H9 (cell line): ENCODE results near the gene FEM1C. TPM values are rescaled to one million over a fixed set of nuclear protein-coding genes. Genes with fewer than 3 reads are reported as not detected.

Experiments
- DNase-seq: peaks from one replicate; pipeline ENCODE4 v3.0.0-alpha.2; 2017
- H2AFZ ChIP-seq: one replicate; pipeline ENCODE4 v1.6.1; 2013; ENCODE audit warnings: mild to moderate bottlenecking, low read length, control low read depth, moderate library complexity
- H2AK5ac ChIP-seq: 2 replicates; pipeline ENCODE4 v1.6.1; 2013; ENCODE audit warnings: low read length, control low read depth, mixed read lengths; ENCODE audit not compliant: insufficient read length
- H2BK120ac ChIP-seq: one replicate; pipeline ENCODE4 v1.6.1; 2013; ENCODE audit warnings: low read depth, mild to moderate bottlenecking, low read length, control low read depth, inconsistent platforms; ENCODE audit not compliant: poor library complexity, severe bottlenecking
- H2BK12ac ChIP-seq: 2 replicates; pipeline ENCODE4 v1.6.1; 2013; ENCODE audit warnings: low read length, control low read depth, mixed read lengths, low read depth; ENCODE audit not compliant: insufficient read length
- H2BK15ac ChIP-seq: 2 replicates; pipeline ENCODE4 v1.6.1; 2013; ENCODE audit warnings: low read depth, low read length, control low read depth
- H2BK20ac ChIP-seq: one replicate; pipeline ENCODE4 v1.6.1; 2013; ENCODE audit warnings: low read depth, mild to moderate bottlenecking, low read length, control low read depth, inconsistent platforms; ENCODE audit not compliant: poor library complexity, severe bottlenecking
- H2BK5ac ChIP-seq: 2 replicates; pipeline ENCODE4 v1.6.1; 2013; ENCODE audit warnings: low read length, control low read depth, mixed read lengths; ENCODE audit not compliant: insufficient read length
- H3K14ac ChIP-seq: 2 replicates; pipeline ENCODE4 v1.6.1; 2013; ENCODE audit warnings: low read length, control low read depth; ENCODE audit not compliant: insufficient read depth
- H3K18ac ChIP-seq: 2 replicates; pipeline ENCODE4 v1.6.1; 2013; ENCODE audit warnings: low read depth, mild to moderate bottlenecking, mixed read lengths, low read length, control low read depth; ENCODE audit not compliant: insufficient read length
- H3K23ac ChIP-seq: 2 replicates; pipeline ENCODE4 v1.6.1; 2013; ENCODE audit warnings: low read length, control low read depth, mixed read lengths, low read depth; ENCODE audit not compliant: insufficient read length
- H3K23me2 ChIP-seq: 2 replicates; pipeline ENCODE4 v1.6.1; 2013; ENCODE audit warnings: low read depth, mild to moderate bottlenecking, mixed read lengths, low read length, control low read depth; ENCODE audit not compliant: insufficient read length, poor library complexity, severe bottlenecking
- H3K27ac ChIP-seq: 2 replicates; pipeline ENCODE4 v1.5.1; 2013; ENCODE audit warnings: low read length, control low read depth, mixed read lengths, low read depth; ENCODE audit not compliant: insufficient read length
- H3K27me3 ChIP-seq: 2 replicates; pipeline ENCODE4 v1.6.1; 2013; ENCODE audit warnings: low read length, control low read depth, inconsistent platforms; ENCODE audit not compliant: insufficient read depth
- H3K4ac ChIP-seq: 2 replicates; pipeline ENCODE4 v1.6.1; 2013; ENCODE audit warnings: low read depth, mild to moderate bottlenecking, control low read depth, inconsistent platforms, low read length, moderate library complexity
- H3K4me1 ChIP-seq: 2 replicates; pipeline ENCODE4 v1.6.1; 2013; ENCODE audit warnings: low read length, control low read depth, inconsistent platforms; ENCODE audit not compliant: insufficient read depth
- H3K4me2 ChIP-seq: 2 replicates; pipeline ENCODE4 v1.6.1; 2013; ENCODE audit warnings: low read length, control low read depth, mixed read lengths; ENCODE audit not compliant: insufficient read length, insufficient read depth
- H3K56ac ChIP-seq: 2 replicates; pipeline ENCODE4 v1.6.1; 2013; ENCODE audit warnings: low read depth, mild to moderate bottlenecking, mixed read lengths, low read length, control low read depth; ENCODE audit not compliant: insufficient read length
- H3K79me1 ChIP-seq: 2 replicates; pipeline ENCODE4 v1.6.1; 2013; ENCODE audit warnings: low read depth, mild to moderate bottlenecking, moderate library complexity, low read length, control low read depth, inconsistent platforms; ENCODE audit not compliant: insufficient read depth, poor library complexity, severe bottlenecking
- H3K79me2 ChIP-seq: 2 replicates; pipeline ENCODE4 v1.6.1; 2013; ENCODE audit warnings: low read length, control low read depth, inconsistent platforms; ENCODE audit not compliant: insufficient read depth
- H3K9ac ChIP-seq: 2 replicates; pipeline ENCODE4 v1.6.1; 2013; ENCODE audit warnings: low read length, control low read depth, mixed read lengths; ENCODE audit not compliant: insufficient read length; ENCODE audit errors: extremely low read depth
- H3K9me3 ChIP-seq: one replicate; pipeline ENCODE4 v1.6.1; 2013; ENCODE audit warnings: low read depth, low read length, inconsistent platforms; ENCODE audit not compliant: control insufficient read depth
- H3T11ph ChIP-seq: one replicate; pipeline ENCODE4 v1.6.1; 2013; ENCODE audit warnings: mild to moderate bottlenecking, low read length, control low read depth, inconsistent platforms
- H4K20me1 ChIP-seq: one replicate; pipeline ENCODE4 v1.6.1; 2013; ENCODE audit not compliant: control insufficient read depth, insufficient read length, insufficient read depth
- H4K5ac ChIP-seq: 2 replicates; pipeline ENCODE4 v1.6.1; 2013; ENCODE audit warnings: low read depth, mild to moderate bottlenecking, mixed read lengths, low read length, control low read depth; ENCODE audit not compliant: insufficient read length
- H4K8ac ChIP-seq: replicated peaks from 2 replicates; pipeline ENCODE4 v1.6.1; 2013; ENCODE audit warnings: low read length, control low read depth, mixed read lengths, low read depth; ENCODE audit not compliant: insufficient read length
- H4K91ac ChIP-seq: 2 replicates; pipeline ENCODE4 v1.6.1; 2013; ENCODE audit warnings: low read depth, mild to moderate bottlenecking, moderate library complexity, mixed read lengths, low read length, control low read depth; ENCODE audit not compliant: insufficient read length
- H3K27ac Mint-ChIP-seq, 3 experiments: 2 replicates in 2 of 3; 3 replicates in 1 of 3; pipeline ENCODE4 v1.8.0; 2020 to 2021; ENCODE audit warnings: mixed read lengths in 3 of 3, mild to moderate bottlenecking in 1 of 3, moderate library complexity in 1 of 3
- H3K27me3 Mint-ChIP-seq: 2 replicates; pipeline ENCODE4 v1.8.0; 2021; ENCODE audit warnings: low read depth, mild to moderate bottlenecking, moderate library complexity, mixed read lengths
- H3K36me3 Mint-ChIP-seq, 3 experiments: 2 replicates in 2 of 3; 3 replicates in 1 of 3; pipeline ENCODE4 v1.8.0; 2020 to 2021; ENCODE audit warnings: low read depth in 3 of 3, mixed read lengths in 3 of 3; ENCODE audit not compliant: insufficient read depth in 1 of 3
- H3K4me1 Mint-ChIP-seq, 2 experiments: 2 replicates each; pipeline ENCODE4 v1.8.0; 2020; ENCODE audit warnings: mixed read lengths in 2 of 2
- H3K4me3 Mint-ChIP-seq, 2 experiments: 2 replicates in 1 of 2; 3 replicates in 1 of 2; pipeline ENCODE4 v1.8.0; 2020 to 2021; ENCODE audit warnings: mild to moderate bottlenecking in 2 of 2, mixed read lengths in 2 of 2, moderate library complexity in 1 of 2
- H3K9me3 Mint-ChIP-seq, 2 experiments: 2 replicates in 1 of 2; 3 replicates in 1 of 2; pipeline ENCODE4 v1.8.0; 2020; ENCODE audit warnings: mild to moderate bottlenecking in 2 of 2, mixed read lengths in 2 of 2, moderate library complexity in 1 of 2
- CTCF ChIP-seq: fragments of 200-600 bp; sonication (generic); conservative IDR thresholded peaks from 3 replicates; pipeline ENCODE4 v1.8.0; 2021; ENCODE audit warnings: antibody characterized with exemption, mild to moderate bottlenecking
- WGBS: extraction: QIAGEN DNeasy Blood & Tissue Kit; methylation state at CpG from one replicate; pipeline ENCODE4 v1.1.7; 2013; ENCODE audit warnings: missing lambda C conversion rate, low lambda C conversion rate, mixed read lengths; ENCODE audit not compliant: insufficient read length; ENCODE audit errors: extremely low coverage; 5-methylcytosine and 5-hydroxymethylcytosine counted together
- total RNA-seq: library from RNA; stranded (reverse); gene quantifications from 2 replicates; pipeline ENCODE4 v1.2.1, GENCODE V29; 2021

FEM1C gene
- total RNA-seq, 1 experiment from 2014 or later = 15.2 TPM

GRCh38 chr5:115509547-115509946 lies 35.0 kb downstream of the FEM1C start:
- H3K4ac ChIP-seq = no peak overlapping the region
- H3K4me1 ChIP-seq = no peaks in the 10 kb centered on the region
- H3K23me2 ChIP-seq = no peaks in the 10 kb centered on the region
- DNase-seq = no peak
- no peak overlapping the region for H4K8ac ChIP-seq
- H2BK15ac ChIP-seq = no peak overlapping the region
- WGBS = no CpG with 5 or more reads among the region's 2 CpGs
- Mint-ChIP-seq H3K36me3 (no peaks in the 10 kb centered on the region; a peak in 1 of 7 replicates), H3K27ac (no peak overlapping the region), H3K4me1 (no peaks in the 10 kb centered on the region), H3K4me3 (no peak overlapping the region), H3K9me3 (no peaks in the 10 kb centered on the region; a peak in 1 of 5 replicates), H3K27me3 (no peaks in the 10 kb centered on the region)
- no peaks in the 10 kb centered on the region for H3K27me3 ChIP-seq
- H2AK5ac ChIP-seq = no peak overlapping the region
- H3K18ac ChIP-seq = no peak overlapping the region
- no peak overlapping the region for H2AFZ ChIP-seq
- no peak overlapping the region for H3K27ac ChIP-seq
- H2BK5ac ChIP-seq = no peak overlapping the region
- no peak overlapping the region for H3K4me2 ChIP-seq
- no peak overlapping the region for H3T11ph ChIP-seq
- no peak overlapping the region for H2BK12ac ChIP-seq
- H3K79me1 ChIP-seq = no peaks in the 10 kb centered on the region
- no peak overlapping the region for H3K9ac ChIP-seq
- no peak overlapping the region for H3K56ac ChIP-seq
- no peak overlapping the region for H3K23ac ChIP-seq
- no peaks in the 10 kb centered on the region for H4K20me1 ChIP-seq
- no peaks in the 10 kb centered on the region for H3K79me2 ChIP-seq
- no peaks in the 10 kb centered on the region for H3K9me3 ChIP-seq
- H2BK20ac ChIP-seq = no peak overlapping the region
- H4K91ac ChIP-seq = no peak overlapping the region
- no peak overlapping the region for H2BK120ac ChIP-seq
- no peak overlapping the region for H4K5ac ChIP-seq
- no peak for TF ChIP-seq CTCF
- H3K14ac ChIP-seq = no peak overlapping the region
